Testis (tissue), 2 donors: Measurements from ENCODE around the gene SUSD3.

Experiments used
- POLR2A ChIP-seq: fragments of 450-650 bp; IDR thresholded peaks from one replicate; pipeline ENCODE4 v1.6.1; 2017; ENCODE audit warnings: antibody characterized with exemption, mild to moderate bottlenecking, moderate library complexity
- TF ChIP-seq, protein P1 (sequence below), 3 experiments: fragments of 450-650 bp in 2 of 3; fragments of 200-600 bp in 1 of 3; sonication (generic) in 1 of 3; IDR thresholded peaks; one replicate each; pipeline ENCODE4 v1.5.1; 2016 to 2019; ENCODE audit warnings: antibody characterized with exemption in 3 of 3, mild to moderate bottlenecking in 2 of 3, moderate library complexity in 1 of 3

GRCh38 chr9:93119703-93119952, 61.1 kb downstream of the SUSD3 start:
- no peak for TF ChIP-seq POLR2A
- TF ChIP-seq, protein P1, sequence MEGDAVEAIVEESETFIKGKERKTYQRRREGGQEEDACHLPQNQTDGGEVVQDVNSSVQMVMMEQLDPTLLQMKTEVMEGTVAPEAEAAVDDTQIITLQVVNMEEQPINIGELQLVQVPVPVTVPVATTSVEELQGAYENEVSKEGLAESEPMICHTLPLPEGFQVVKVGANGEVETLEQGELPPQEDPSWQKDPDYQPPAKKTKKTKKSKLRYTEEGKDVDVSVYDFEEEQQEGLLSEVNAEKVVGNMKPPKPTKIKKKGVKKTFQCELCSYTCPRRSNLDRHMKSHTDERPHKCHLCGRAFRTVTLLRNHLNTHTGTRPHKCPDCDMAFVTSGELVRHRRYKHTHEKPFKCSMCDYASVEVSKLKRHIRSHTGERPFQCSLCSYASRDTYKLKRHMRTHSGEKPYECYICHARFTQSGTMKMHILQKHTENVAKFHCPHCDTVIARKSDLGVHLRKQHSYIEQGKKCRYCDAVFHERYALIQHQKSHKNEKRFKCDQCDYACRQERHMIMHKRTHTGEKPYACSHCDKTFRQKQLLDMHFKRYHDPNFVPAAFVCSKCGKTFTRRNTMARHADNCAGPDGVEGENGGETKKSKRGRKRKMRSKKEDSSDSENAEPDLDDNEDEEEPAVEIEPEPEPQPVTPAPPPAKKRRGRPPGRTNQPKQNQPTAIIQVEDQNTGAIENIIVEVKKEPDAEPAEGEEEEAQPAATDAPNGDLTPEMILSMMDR (IDR thresholded peaks at IDR 0.05): no peak
